Neural cell (in vitro differentiated cells): ENCODE data around the gene CRAT. TPM values are rescaled to one million over a fixed set of nuclear protein-coding genes. Genes with fewer than 3 reads are reported as not detected.

ENCODE experiments used
- H2AFZ ChIP-seq: fragments of 200-600, 300-800 bp; sonication (generic), shearing (Covaris generic); 2 replicates; pipeline ENCODE4 v1.6.0; 2014; ENCODE audit warnings: low read depth, mild to moderate bottlenecking, antibody characterized with exemption, low read length, moderate library complexity
- H3F3A ChIP-seq: fragments of 200-600 bp; shearing (Covaris generic); 2 replicates; pipeline ENCODE4 v1.6.1; 2016; ENCODE audit warnings: mild to moderate bottlenecking, moderate library complexity, mixed read lengths, antibody characterized with exemption, low read length; ENCODE audit not compliant: insufficient read depth, poor library complexity, severe bottlenecking
- H3K27ac ChIP-seq: fragments of 200-600, 300-800 bp; sonication (generic), shearing (Covaris generic); 2 replicates; pipeline ENCODE4 v1.5.1; 2014; ENCODE audit warnings: mild to moderate bottlenecking, low read length, moderate library complexity
- H3K27me3 ChIP-seq: fragments of 300-800, 200-600 bp; sonication (generic), shearing (Covaris generic); 2 replicates; pipeline ENCODE4 v1.6.0; 2014; ENCODE audit warnings: mild to moderate bottlenecking, low read depth, low read length, moderate library complexity; ENCODE audit not compliant: insufficient read depth
- H3K36me3 ChIP-seq: fragments of 300-800, 200-600 bp; sonication (generic), shearing (Covaris generic); 2 replicates; pipeline ENCODE4 v1.5.1; 2014; ENCODE audit warnings: mild to moderate bottlenecking, antibody characterized with exemption, low read length, moderate library complexity; ENCODE audit not compliant: insufficient read depth
- H3K4me2 ChIP-seq: fragments of 300-800, 200-600 bp; sonication (generic), shearing (Covaris generic); 2 replicates; pipeline ENCODE4 v1.6.0; 2014; ENCODE audit warnings: mild to moderate bottlenecking, low read length
- H3K4me3 ChIP-seq: fragments of 300-800, 200-600 bp; sonication (generic), shearing (Covaris generic); 2 replicates; pipeline ENCODE4 v1.5.1; 2014; ENCODE audit warnings: mild to moderate bottlenecking, low read length, moderate library complexity
- H3K79me2 ChIP-seq: fragments of 200-600 bp; shearing (Covaris generic); replicated peaks from 2 replicates; pipeline ENCODE4 v1.6.0; 2014; ENCODE audit warnings: mild to moderate bottlenecking, low read length, moderate library complexity; ENCODE audit not compliant: insufficient read depth
- H3K9ac ChIP-seq: fragments of 300-800, 200-600 bp; sonication (generic), shearing (Covaris generic); 2 replicates; pipeline ENCODE4 v1.6.1; 2016; ENCODE audit warnings: mild to moderate bottlenecking, low read length, mixed read lengths
- H3K9me2 ChIP-seq: fragments of 200-600 bp; shearing (Covaris generic); 2 replicates; pipeline ENCODE4 v1.6.1; 2016; ENCODE audit warnings: mild to moderate bottlenecking, low read length, mixed read lengths; ENCODE audit not compliant: insufficient read depth
- H3K9me3 ChIP-seq: fragments of 200-600, 300-800 bp; sonication (generic), shearing (Covaris generic); 2 replicates; pipeline ENCODE4 v1.6.1; 2016; ENCODE audit warnings: mild to moderate bottlenecking, mixed run types, low read length, moderate library complexity, mixed read lengths
- H4K20me1 ChIP-seq: fragments of 200-600 bp; shearing (Covaris generic); 2 replicates; pipeline ENCODE4 v1.6.1; 2016; ENCODE audit warnings: mild to moderate bottlenecking, mixed run types; ENCODE audit not compliant: insufficient read depth
- CTCF ChIP-seq: fragments of 450-650 bp; IDR thresholded peaks from 2 replicates; pipeline ENCODE4 v1.5.1; 2014; ENCODE audit warnings: antibody characterized with exemption, mild to moderate bottlenecking, moderate library complexity; ENCODE audit not compliant: poor library complexity, severe bottlenecking
- EP300 ChIP-seq: fragments of 450-650 bp; conservative IDR thresholded peaks from 2 replicates; pipeline ENCODE4 v1.6.1; 2014; ENCODE audit warnings: antibody characterized with exemption, mild to moderate bottlenecking, moderate library complexity; ENCODE audit not compliant: poor library complexity, severe bottlenecking
- EZH2 ChIP-seq: fragments of 200-600, 300-800 bp; shearing (Covaris generic), sonication (generic); IDR thresholded peaks from 2 replicates; pipeline ENCODE4 v1.6.1; 2014; ENCODE audit warnings: antibody characterized with exemption, low read length, borderline replicate concordance, mild to moderate bottlenecking; ENCODE audit not compliant: insufficient read depth, poor library complexity, severe bottlenecking
- MXI1 ChIP-seq: fragments of 450-650 bp; conservative IDR thresholded peaks from 2 replicates; pipeline ENCODE4 v1.6.1; 2014; ENCODE audit warnings: antibody characterized with exemption, mild to moderate bottlenecking; ENCODE audit not compliant: poor library complexity, severe bottlenecking
- POLR2AphosphoS5 ChIP-seq: IDR thresholded peaks from 2 replicates; pipeline ENCODE4 v1.6.1; 2012
- RAD21 ChIP-seq: fragments of 450-650 bp; conservative IDR thresholded peaks from 2 replicates; pipeline ENCODE4 v1.6.1; 2014; ENCODE audit warnings: antibody characterized with exemption, mild to moderate bottlenecking, moderate library complexity
- SMC3 ChIP-seq: fragments of 450-650 bp; conservative IDR thresholded peaks from 2 replicates; pipeline ENCODE4 v1.6.1; 2014; ENCODE audit warnings: antibody characterized with exemption, mild to moderate bottlenecking, moderate library complexity; ENCODE audit not compliant: poor library complexity
- TAF1 ChIP-seq: IDR thresholded peaks from 2 replicates; pipeline ENCODE4 v1.6.1; 2012; ENCODE audit warnings: low read depth
- polyA plus RNA-seq: library from polyadenylated mRNA; depleted of rRNA; stranded (reverse); fragments of >200 nt; gene quantifications from 2 replicates; pipeline ENCODE4 v1.2.3, GENCODE V29; 2014
- TF ChIP-seq, protein P1 (sequence below): IDR thresholded peaks from 2 replicates; pipeline ENCODE4 v1.6.1; 2012; ENCODE audit warnings: borderline replicate concordance

The CRAT gene
- polyA plus RNA-seq, 1 donor from 2014 or later, result 14.3 TPM

- Histone ChIP-seq H3K36me3 (no peaks in the 10 kb centered on the region), H3K9me2 (no peaks in the 10 kb centered on the region), H3K4me2 (no peak overlapping the region), H3F3A (no peaks in the 10 kb centered on the region), H4K20me1 (no peaks in the 10 kb centered on the region), H3K27me3 (no peaks in the 10 kb centered on the region), H2AFZ (no peak overlapping the region), H3K4me3 (no peak overlapping the region), H3K9ac (no peak overlapping the region), H3K79me2 (no peaks in the 10 kb centered on the region), H3K27ac (no peak overlapping the region), H3K9me3 (no peaks in the 10 kb centered on the region)
- no peak for TF ChIP-seq EZH2
- no peak for TF ChIP-seq CTCF
- no peak for TF ChIP-seq TAF1
- no peak for TF ChIP-seq SMC3
- no peak for TF ChIP-seq RAD21
- no peak for TF ChIP-seq MXI1
- TF ChIP-seq, protein P1, sequence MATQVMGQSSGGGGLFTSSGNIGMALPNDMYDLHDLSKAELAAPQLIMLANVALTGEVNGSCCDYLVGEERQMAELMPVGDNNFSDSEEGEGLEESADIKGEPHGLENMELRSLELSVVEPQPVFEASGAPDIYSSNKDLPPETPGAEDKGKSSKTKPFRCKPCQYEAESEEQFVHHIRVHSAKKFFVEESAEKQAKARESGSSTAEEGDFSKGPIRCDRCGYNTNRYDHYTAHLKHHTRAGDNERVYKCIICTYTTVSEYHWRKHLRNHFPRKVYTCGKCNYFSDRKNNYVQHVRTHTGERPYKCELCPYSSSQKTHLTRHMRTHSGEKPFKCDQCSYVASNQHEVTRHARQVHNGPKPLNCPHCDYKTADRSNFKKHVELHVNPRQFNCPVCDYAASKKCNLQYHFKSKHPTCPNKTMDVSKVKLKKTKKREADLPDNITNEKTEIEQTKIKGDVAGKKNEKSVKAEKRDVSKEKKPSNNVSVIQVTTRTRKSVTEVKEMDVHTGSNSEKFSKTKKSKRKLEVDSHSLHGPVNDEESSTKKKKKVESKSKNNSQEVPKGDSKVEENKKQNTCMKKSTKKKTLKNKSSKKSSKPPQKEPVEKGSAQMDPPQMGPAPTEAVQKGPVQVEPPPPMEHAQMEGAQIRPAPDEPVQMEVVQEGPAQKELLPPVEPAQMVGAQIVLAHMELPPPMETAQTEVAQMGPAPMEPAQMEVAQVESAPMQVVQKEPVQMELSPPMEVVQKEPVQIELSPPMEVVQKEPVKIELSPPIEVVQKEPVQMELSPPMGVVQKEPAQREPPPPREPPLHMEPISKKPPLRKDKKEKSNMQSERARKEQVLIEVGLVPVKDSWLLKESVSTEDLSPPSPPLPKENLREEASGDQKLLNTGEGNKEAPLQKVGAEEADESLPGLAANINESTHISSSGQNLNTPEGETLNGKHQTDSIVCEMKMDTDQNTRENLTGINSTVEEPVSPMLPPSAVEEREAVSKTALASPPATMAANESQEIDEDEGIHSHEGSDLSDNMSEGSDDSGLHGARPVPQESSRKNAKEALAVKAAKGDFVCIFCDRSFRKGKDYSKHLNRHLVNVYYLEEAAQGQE, result no peak
- TF ChIP-seq EP300, result no peak
- TF ChIP-seq POLR2AphosphoS5, result no peak
Observed at GRCh38 chr9:129105857-129106694, 4.5 kb downstream of the CRAT start.

- Histone ChIP-seq H3K27ac (no peak overlapping the region), H3K79me2 (no peaks in the 10 kb centered on the region), H3K9me2 (no peaks in the 10 kb centered on the region), H2AFZ (no peak overlapping the region), H3K36me3 (no peaks in the 10 kb centered on the region), H3K4me3 (no peak overlapping the region), H3K27me3 (no peaks in the 10 kb centered on the region), H3K4me2 (no peak overlapping the region), H3K9me3 (no peaks in the 10 kb centered on the region), H4K20me1 (no peaks in the 10 kb centered on the region), H3K9ac (no peak overlapping the region), H3F3A (no peaks in the 10 kb centered on the region)
- no peak for TF ChIP-seq EZH2
- TF ChIP-seq, protein P1, result no peak
Observed at GRCh38 chr9:129104051-129104450, 6.5 kb downstream of the CRAT start.
